ENCODE measurements around the gene TAF6L. TPM values are rescaled to one million over a fixed set of nuclear protein-coding genes. Genes with fewer than 3 reads are reported as not detected.
A peak's percentile ranks its signal among the peaks of the same experiment; 100 is the strongest.

Gene TAF6L
- total and polyA plus RNA-seq, 9 of the 15 experiments (the other 6 are each of a cell fraction or from before 2014, with no cell fraction given) = 0.04 to 45.5 (median 20.8) TPM

- TF ChIP-seq NR4A1 (CRISPR knock-in tag; IDR thresholded peaks at IDR 0.05) (no peak), NR4A1 (tag; IDR thresholded peaks at IDR 0.05) (no peak), SMAD2 (IDR thresholded peaks at IDR 0.05; ENCODE audit: low read depth, low read length) (no peak), ILK (tag; IDR thresholded peaks at IDR 0.05; ENCODE audit: borderline replicate concordance, low read depth) (no peak), ZNF431 (CRISPR knock-in tag; IDR thresholded peaks at IDR 0.05) (no peak), MXD1 (CRISPR knock-in tag; IDR thresholded peaks at IDR 0.05; ENCODE audit: borderline replicate concordance, poor library complexity, severe bottlenecking) (no peak), CEBPG (CRISPR knock-in tag; IDR thresholded peaks at IDR 0.05) (peak; percentile 39; the same call in 1 of the 2 replicates), CEBPG (tag; conservative IDR thresholded peaks at IDR 0.05 in 1 of 2, IDR thresholded peaks at IDR 0.05 in 1 of 2) (no peak), ZNF764 (CRISPR knock-in tag; IDR thresholded peaks at IDR 0.05; ENCODE audit: low read depth) (no peak), SMARCB1 (IDR thresholded peaks at IDR 0.05; ENCODE audit: insufficient read length, low read depth) (no peak), ZC3H11A (IDR thresholded peaks at IDR 0.05; ENCODE audit: low read depth, low read length) (peak; percentile 49; the same call in 1 of the 2 replicates), TCF3 (CRISPR knock-in tag; IDR thresholded peaks at IDR 0.05) (no peak; the same call in 1 of the 2 replicates), MTA2 (IDR thresholded peaks at IDR 0.05; ENCODE audit: low read depth) (no peak), ZEB2 (IDR thresholded peaks at IDR 0.05) (no peak), POLR2AphosphoS2 (IDR thresholded peaks at IDR 0.05; ENCODE audit: low read length) (peak; percentile 63; the same call in 1 of the 2 replicates), SIRT6 (IDR thresholded peaks at IDR 0.05; ENCODE audit: low read depth, low read length) (no peak), TAF1 (IDR thresholded peaks at IDR 0.05; ENCODE audit: control insufficient read depth, extremely low read depth, insufficient read depth, low read length, severe bottlenecking) (peak; percentile 62), ESRRB (CRISPR knock-in tag; IDR thresholded peaks at IDR 0.05; ENCODE audit: borderline replicate concordance) (no peak), PKNOX1 (IDR thresholded peaks at IDR 0.05) (no peak), SRSF9 (IDR thresholded peaks at IDR 0.05; ENCODE audit: borderline replicate concordance, low read depth, low read length) (no peak)
- TF ChIP-seq, protein P1, sequence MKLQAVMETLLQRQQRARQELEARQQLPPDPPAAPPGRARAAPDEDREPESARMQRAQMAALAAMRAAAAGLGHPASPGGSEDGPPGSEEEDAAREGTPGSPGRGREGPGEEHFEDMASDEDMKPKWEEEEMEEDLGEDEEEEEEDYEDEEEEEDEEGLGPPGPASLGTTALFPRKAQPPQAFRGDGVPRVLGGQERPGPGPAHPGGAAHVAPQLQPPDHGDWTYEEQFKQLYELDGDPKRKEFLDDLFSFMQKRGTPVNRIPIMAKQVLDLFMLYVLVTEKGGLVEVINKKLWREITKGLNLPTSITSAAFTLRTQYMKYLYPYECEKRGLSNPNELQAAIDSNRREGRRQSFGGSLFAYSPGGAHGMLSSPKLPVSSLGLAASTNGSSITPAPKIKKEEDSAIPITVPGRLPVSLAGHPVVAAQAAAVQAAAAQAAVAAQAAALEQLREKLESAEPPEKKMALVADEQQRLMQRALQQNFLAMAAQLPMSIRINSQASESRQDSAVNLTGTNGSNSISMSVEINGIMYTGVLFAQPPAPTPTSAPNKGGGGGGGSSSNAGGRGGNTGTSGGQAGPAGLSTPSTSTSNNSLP (IDR thresholded peaks at IDR 0.05; ENCODE audit: borderline replicate concordance, low read depth, low read length) = no peak
Measured at GRCh38 chr11:62771144-62772021, at the start of gene TAF6L (continued).
